ENCODE data around the gene LRRC38.
"Not testable (repeated sequence)": the region's sequence is repeated elsewhere in the genome, so short reads cannot be mapped to it uniquely, and the experiment has no call there.

The LRRC38 gene

GRCh38 chr1:13461977-13462376, 51.8 kb downstream of the LRRC38 start:
- no peak for DNase-seq (ENCODE audit: low spot score)

- DNase-seq (ENCODE audit: low spot score), result no peak
Measured at GRCh38 chr1:13456904-13457532, 56.8 kb downstream of the LRRC38 start.

- DNase-seq (ENCODE audit: low spot score), result no peak
Measured at GRCh38 chr1:13451399-13451965, 62.3 kb downstream of the LRRC38 start.

GRCh38 chr1:13450204-13450603, 63.6 kb downstream of the LRRC38 start:
- no peak for DNase-seq (ENCODE audit: low spot score)

- DNase-seq (ENCODE audit: low spot score), result no peak
Measured at GRCh38 chr1:13443335-13443979, 70.3 kb downstream of the LRRC38 start.

GRCh38 chr1:13439104-13439783, 74.6 kb downstream of the LRRC38 start:
- DNase-seq (ENCODE audit: low spot score), result not testable (repeated sequence)

- no peak for DNase-seq (ENCODE audit: low spot score)
Measured at GRCh38 chr1:13435458-13435857, 78.3 kb downstream of the LRRC38 start.

GRCh38 chr1:13433694-13434358, 80.0 kb downstream of the LRRC38 start:
- DNase-seq (ENCODE audit: low spot score), result not testable (repeated sequence)

GRCh38 chr1:13432251-13432650, 81.6 kb downstream of the LRRC38 start:
- no peak for DNase-seq (ENCODE audit: low spot score)

GRCh38 chr1:13430495-13430894, 83.3 kb downstream of the LRRC38 start:
- no peak for DNase-seq (ENCODE audit: low spot score)
